B cell (primary cell): ENCODE results near the gene PCDH9.

ENCODE experiments used
- CTCF ChIP-seq: fragments of 200-600 bp; IDR thresholded peaks from one replicate; pipeline ENCODE4 v1.8.0; 2022; ENCODE audit warnings: antibody characterized with exemption, mild to moderate bottlenecking
- EZH2 ChIP-seq: IDR thresholded peaks from 2 replicates; pipeline ENCODE4 v1.6.1; 2012; ENCODE audit warnings: borderline replicate concordance, low read depth, mild to moderate bottlenecking, moderate library complexity, low read length; ENCODE audit not compliant: insufficient read depth, poor library complexity, severe bottlenecking

GRCh38 chr13:66639044-66639443, 591.1 kb downstream of the PCDH9 start:
- TF ChIP-seq CTCF (no peak), EZH2 (no peak)
